ENCODE data around the gene SMYD3. TPM values are rescaled to one million over a fixed set of nuclear protein-coding genes. Genes with fewer than 3 reads are reported as not detected.
A peak's percentile ranks its signal among the peaks of the same experiment; 100 is the strongest.

Gene SMYD3
- total RNA-seq, 1 experiment from 2014 or later = 25.5 TPM

DNA sequence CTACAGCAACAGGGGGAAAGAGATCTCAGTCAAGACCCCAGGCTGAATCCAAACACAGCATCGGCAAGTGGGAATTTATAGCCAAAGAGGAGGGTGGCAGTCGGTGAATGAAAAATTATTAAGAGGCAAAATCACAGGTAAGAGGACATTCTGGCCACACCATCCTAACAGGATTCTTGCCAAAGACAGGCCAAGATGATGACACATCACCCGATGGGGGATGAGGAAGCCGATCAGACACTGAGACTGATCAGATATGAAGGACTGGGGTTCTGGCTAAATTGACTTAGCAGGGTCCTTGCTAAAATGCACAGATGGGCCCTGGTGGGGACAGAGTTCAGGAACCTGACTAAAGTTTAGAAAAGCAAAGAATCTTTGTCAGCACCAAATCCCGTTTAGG lies 402.2 kb downstream of the SMYD3 start:
- H3K4me1 Mint-ChIP-seq = peaks cover 23 to 25% of the 10 kb centered on the region in 2 experiments

More for the DNA sequence above, 402.2 kb downstream of the SMYD3 start:
- Histone ChIP-seq H2BK20ac (ENCODE audit: low read depth, low read length, poor library complexity, severe bottlenecking) (no peak overlapping the region), H3K9me3 (ENCODE audit: control insufficient read depth, low read depth, low read length) (no peaks in the 10 kb centered on the region), H4K91ac (ENCODE audit: insufficient read length, low read depth, low read length) (no peak overlapping the region), H2BK120ac (ENCODE audit: low read depth, low read length, poor library complexity, severe bottlenecking) (no peak overlapping the region), H3K4me2 (ENCODE audit: insufficient read depth, insufficient read length, low read length) (no peak overlapping the region), H2AFZ (ENCODE audit: low read length) (no peak overlapping the region), H3K14ac (ENCODE audit: insufficient read depth, low read length) (no peak overlapping the region), H3K4me1 (ENCODE audit: insufficient read depth, low read length) (no peaks in the 10 kb centered on the region), H3K4ac (ENCODE audit: low read depth, low read length) (no peak overlapping the region), H3K18ac (ENCODE audit: insufficient read length, low read depth, low read length) (no peak overlapping the region), H3K27me3 (ENCODE audit: insufficient read depth, low read length) (no peaks in the 10 kb centered on the region), H4K8ac (replicated peaks; ENCODE audit: insufficient read length, low read depth, low read length) (no peak overlapping the region), H3T11ph (ENCODE audit: low read length) (no peak overlapping the region), H3K23me2 (ENCODE audit: insufficient read length, low read depth, low read length, poor library complexity, severe bottlenecking) (no peaks in the 10 kb centered on the region), H3K56ac (ENCODE audit: insufficient read length, low read depth, low read length) (no peak overlapping the region), H2BK12ac (ENCODE audit: insufficient read length, low read depth, low read length) (no peak overlapping the region), H3K27ac (ENCODE audit: insufficient read length, low read depth, low read length) (no peak overlapping the region), H3K9ac (ENCODE audit: extremely low read depth, insufficient read length, low read length) (no peak overlapping the region), H3K79me1 (ENCODE audit: insufficient read depth, low read depth, low read length, poor library complexity, severe bottlenecking) (no peaks in the 10 kb centered on the region), H3K79me2 (ENCODE audit: insufficient read depth, low read length) (0 out of 2 replicates have a peak, but pooled peaks cover 2% of the 10 kb centered on the region), H3K23ac (ENCODE audit: insufficient read length, low read depth, low read length) (no peak overlapping the region), H4K5ac (ENCODE audit: insufficient read length, low read depth, low read length) (no peak overlapping the region), H2BK5ac (ENCODE audit: insufficient read length, low read length) (no peak overlapping the region), H4K20me1 (ENCODE audit: control insufficient read depth, insufficient read depth, insufficient read length) (no peaks in the 10 kb centered on the region), H2BK15ac (ENCODE audit: low read depth, low read length) (no peak overlapping the region), H2AK5ac (ENCODE audit: insufficient read length, low read length) (no peak overlapping the region)
- DNase-seq = no peak
- H3K9me3 Mint-ChIP-seq = no peaks in the 10 kb centered on the region
- H3K27ac Mint-ChIP-seq = peak overlapping the region in 1 of 3 experiments; percentile 63; a peak in 1 of 7 replicates
- TF ChIP-seq CTCF (conservative IDR thresholded peaks at IDR 0.05) = no peak
- H3K27me3 Mint-ChIP-seq (ENCODE audit: low read depth) = no peaks in the 10 kb centered on the region
- no peaks in the 10 kb centered on the region for H3K36me3 Mint-ChIP-seq (ENCODE audit: insufficient read depth in 1 of 3, low read depth in 3 of 3)
- H3K4me3 Mint-ChIP-seq = no peak overlapping the region
- WGBS (ENCODE audit: extremely low coverage, insufficient read length, low lambda C conversion rate) = no CpG with 5 or more reads among the region's 5 CpGs

Data from H9 (cell line).